Kidney epithelial cell (primary cell): ENCODE measurements around the gene NAALAD2. TPM values are rescaled to one million over a fixed set of nuclear protein-coding genes. Genes with fewer than 3 reads are reported as not detected.
"Not testable (repeated sequence)": the region's sequence is repeated elsewhere in the genome, so short reads cannot be mapped to it uniquely, and the experiment has no call there.

Experiments used
- DNase-seq: peaks from one replicate; pipeline ENCODE4 v3.0.0-alpha.2; 2010; ENCODE audit warnings: low read depth
- H3K27me3 ChIP-seq: 2 replicates; pipeline ENCODE4 v1.6.0; 2011; ENCODE audit warnings: low read length; ENCODE audit not compliant: control insufficient read depth, insufficient read depth
- H3K36me3 ChIP-seq: 2 replicates; pipeline ENCODE4 v1.5.1; 2011; ENCODE audit warnings: low read length; ENCODE audit not compliant: control insufficient read depth, insufficient read depth
- H3K4me3 ChIP-seq: 2 replicates; pipeline ENCODE4 v1.5.1; 2011; ENCODE audit warnings: low read depth, mild to moderate bottlenecking, control low read depth, low read length
- total RNA-seq: library from RNA; depleted of rRNA; stranded (reverse); fragments of >200 nt; gene quantifications from 2 replicates; pipeline ENCODE4 v1.2.3, GENCODE V29; 2015
- TF ChIP-seq, protein P1 (sequence below): IDR thresholded peaks from 2 replicates; pipeline ENCODE4 v1.5.1; 2011; ENCODE audit warnings: mild to moderate bottlenecking, moderate library complexity, low read length, control low read depth, inconsistent platforms; ENCODE audit not compliant: insufficient read depth, poor library complexity, severe bottlenecking

NAALAD2 gene
- total RNA-seq, 1 donor from 2014 or later, result 0.88 TPM

DNA sequence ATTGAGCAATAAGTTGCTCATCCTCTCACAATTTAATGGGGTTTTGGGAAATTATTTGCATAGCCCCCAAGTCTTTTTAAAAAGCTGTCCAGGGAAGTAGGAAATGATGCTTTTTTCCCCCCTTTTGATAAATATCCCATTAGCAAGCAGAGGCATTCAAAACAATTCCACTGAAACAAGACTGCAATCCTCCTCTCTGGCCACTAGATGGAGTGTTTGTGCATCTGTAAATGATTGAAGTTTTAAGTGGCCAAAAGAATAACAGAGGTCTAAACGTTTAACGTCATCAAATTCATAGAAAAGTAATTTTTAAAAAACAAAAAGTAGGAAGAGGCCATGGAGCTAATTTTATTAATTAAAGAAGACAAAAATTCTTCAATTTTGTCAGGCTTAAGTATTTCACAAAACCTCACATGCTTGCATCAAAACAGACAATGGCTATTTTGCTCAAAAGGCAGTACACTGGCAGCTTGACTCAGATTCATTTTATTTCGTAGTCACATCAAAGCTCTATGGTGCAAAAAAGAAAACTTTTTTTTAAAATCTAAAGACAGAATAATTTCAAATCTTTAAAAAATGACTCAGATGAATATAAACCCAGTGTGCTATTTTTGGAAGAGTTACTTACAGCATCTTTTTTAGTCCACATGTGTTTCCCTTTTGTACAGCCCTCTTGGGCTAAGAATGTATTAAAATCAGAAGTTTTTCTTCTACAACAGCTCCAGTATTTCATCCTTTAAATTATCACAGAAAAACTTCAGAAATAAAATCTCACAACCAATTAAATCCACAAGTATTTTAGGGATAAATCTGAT is 70.6 kb downstream of the NAALAD2 start:
- no peak overlapping the region for H3K4me3 ChIP-seq

DNA sequence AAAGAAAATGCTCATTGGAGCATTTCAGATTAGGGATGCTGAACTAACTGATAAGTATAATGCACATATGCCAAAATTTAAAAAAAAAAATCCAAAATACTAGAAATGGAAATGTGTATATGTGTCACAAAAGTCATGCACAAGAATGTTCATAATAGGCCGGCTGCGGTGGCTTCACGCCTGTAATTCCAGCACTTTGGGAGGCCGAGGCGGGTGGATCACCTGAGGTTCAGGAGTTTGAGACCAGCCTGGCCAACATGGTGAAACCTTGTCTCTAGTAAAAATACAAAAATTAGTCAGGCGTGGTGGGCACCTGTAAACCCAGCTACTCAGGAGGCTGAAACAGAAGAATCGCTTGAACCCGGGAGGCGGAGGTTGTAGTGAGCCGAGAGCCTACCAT is 73.5 kb downstream of the NAALAD2 start:
- H3K27me3 ChIP-seq, DNase-seq, H3K4me3 ChIP-seq, H3K36me3 ChIP-seq: not testable (repeated sequence)

More for the DNA sequence above, 70.6 kb downstream of the NAALAD2 start:
- TF ChIP-seq, protein P1, sequence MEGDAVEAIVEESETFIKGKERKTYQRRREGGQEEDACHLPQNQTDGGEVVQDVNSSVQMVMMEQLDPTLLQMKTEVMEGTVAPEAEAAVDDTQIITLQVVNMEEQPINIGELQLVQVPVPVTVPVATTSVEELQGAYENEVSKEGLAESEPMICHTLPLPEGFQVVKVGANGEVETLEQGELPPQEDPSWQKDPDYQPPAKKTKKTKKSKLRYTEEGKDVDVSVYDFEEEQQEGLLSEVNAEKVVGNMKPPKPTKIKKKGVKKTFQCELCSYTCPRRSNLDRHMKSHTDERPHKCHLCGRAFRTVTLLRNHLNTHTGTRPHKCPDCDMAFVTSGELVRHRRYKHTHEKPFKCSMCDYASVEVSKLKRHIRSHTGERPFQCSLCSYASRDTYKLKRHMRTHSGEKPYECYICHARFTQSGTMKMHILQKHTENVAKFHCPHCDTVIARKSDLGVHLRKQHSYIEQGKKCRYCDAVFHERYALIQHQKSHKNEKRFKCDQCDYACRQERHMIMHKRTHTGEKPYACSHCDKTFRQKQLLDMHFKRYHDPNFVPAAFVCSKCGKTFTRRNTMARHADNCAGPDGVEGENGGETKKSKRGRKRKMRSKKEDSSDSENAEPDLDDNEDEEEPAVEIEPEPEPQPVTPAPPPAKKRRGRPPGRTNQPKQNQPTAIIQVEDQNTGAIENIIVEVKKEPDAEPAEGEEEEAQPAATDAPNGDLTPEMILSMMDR, result peak; percentile 82
- Histone ChIP-seq H3K27me3 (no peaks in the 10 kb centered on the region), H3K36me3 (no peaks in the 10 kb centered on the region)
- no peak for DNase-seq

DNA sequence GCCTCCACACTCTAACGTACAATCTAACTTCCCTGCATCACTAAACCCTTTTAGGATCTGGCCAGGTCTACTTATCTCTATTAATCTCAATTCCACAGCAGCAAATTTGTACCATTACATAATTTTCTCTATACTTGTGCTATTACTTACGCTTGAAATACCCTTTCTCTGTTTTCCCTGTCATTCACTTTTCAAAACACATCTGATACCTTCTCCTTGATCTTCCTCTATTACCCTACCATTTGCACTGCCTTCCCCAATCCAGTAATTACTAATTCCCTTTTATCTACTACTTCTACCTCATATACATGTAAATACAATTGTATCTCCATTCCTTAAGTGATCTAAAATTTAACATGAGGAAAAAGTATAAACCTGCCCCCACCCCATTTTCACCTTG is 74.4 kb downstream of the NAALAD2 start:
- no peaks in the 10 kb centered on the region for H3K27me3 ChIP-seq
- no peaks in the 10 kb centered on the region for H3K36me3 ChIP-seq
- TF ChIP-seq, protein P1, result no peak
- H3K4me3 ChIP-seq, result no peak overlapping the region
- no peak for DNase-seq

DNA sequence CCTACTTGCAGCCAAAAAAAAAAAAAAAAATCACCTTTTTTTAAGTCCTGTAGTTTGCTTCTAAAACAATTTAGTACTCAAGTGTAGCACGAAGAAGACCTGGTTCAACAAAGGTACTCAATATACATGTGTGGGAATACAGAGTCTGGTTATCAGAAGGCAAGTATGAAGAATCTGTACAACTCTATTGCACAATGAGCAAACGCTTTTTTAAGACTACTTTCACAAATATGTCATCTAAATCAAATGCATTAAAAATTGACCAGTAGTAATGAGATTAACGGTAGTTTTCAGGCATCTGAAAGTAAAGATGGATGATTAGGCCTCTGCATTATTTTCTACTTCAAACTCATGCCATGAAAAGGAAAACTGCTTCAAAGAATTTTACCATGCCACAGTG is 78.9 kb downstream of the NAALAD2 start:
- no peaks in the 10 kb centered on the region for H3K27me3 ChIP-seq
- TF ChIP-seq, protein P1, result no peak
- H3K36me3 ChIP-seq, result no peaks in the 10 kb centered on the region
- H3K4me3 ChIP-seq, result no peak overlapping the region
- DNase-seq, result no peak

DNA sequence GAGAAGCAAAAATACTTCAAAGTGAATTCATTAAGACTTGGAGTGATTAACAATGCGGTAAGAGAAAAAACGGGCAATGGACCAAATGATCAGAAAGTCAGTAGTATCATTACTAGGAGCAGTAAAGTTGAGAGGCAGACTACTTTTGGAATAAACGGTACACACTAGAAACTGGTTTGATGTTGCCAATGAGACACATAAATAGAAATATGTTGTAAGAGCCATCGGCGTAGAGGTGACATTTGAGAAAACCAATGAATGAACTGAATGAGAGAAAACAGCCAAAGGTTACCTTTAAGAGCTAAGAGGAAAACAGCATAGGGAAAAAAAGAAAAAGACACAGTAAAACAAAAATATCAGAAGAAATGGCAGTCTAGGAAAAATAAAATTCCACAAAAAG is 82.1 kb downstream of the NAALAD2 start:
- Histone ChIP-seq H3K27me3 (no peaks in the 10 kb centered on the region), H3K4me3 (no peak overlapping the region), H3K36me3 (no peaks in the 10 kb centered on the region)
- DNase-seq, result no peak
- TF ChIP-seq, protein P1, result no peak

DNA sequence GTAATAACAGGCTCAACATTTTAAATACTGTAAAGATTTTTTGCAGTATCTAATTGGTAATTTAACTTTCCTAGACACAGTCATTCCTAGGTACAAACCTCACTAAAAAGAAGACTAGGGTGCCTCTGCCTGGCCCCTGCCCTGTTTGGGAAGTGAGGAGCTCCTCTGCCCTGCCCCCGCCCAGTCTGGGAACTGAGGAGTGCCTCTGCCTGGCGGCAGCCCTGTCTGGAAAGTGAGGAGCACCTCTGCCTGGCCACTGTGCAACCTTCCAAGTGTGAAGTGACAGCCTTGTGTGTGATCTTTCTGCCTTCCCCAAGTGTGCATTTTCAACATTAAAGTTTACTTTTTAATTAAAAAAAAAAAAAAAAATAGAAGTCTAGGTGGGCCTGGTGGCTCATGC is 84.1 kb downstream of the NAALAD2 start:
- H3K36me3 ChIP-seq, result no peaks in the 10 kb centered on the region
- TF ChIP-seq, protein P1, result no peak
- DNase-seq, result no peak
- no peak overlapping the region for H3K4me3 ChIP-seq
- no peaks in the 10 kb centered on the region for H3K27me3 ChIP-seq
